AG09309 (cell line): ENCODE data around the gene FOXD4L1.
"Not testable (repeated sequence)": the region's sequence is repeated elsewhere in the genome, so short reads cannot be mapped to it uniquely, and the experiment has no call there.

Experiments
- DNase-seq: peaks from one replicate; pipeline ENCODE4 v3.0.0-alpha.2; 2010; ENCODE audit warnings: low read depth
- H3K4me3 ChIP-seq: 2 replicates; pipeline ENCODE4 v1.5.1; 2011; ENCODE audit warnings: mild to moderate bottlenecking, low read depth, low read length, moderate library complexity; ENCODE audit not compliant: control insufficient read depth

The FOXD4L1 gene

GRCh38 chr2:113498365-113498764 is at the start of gene FOXD4L1:
TSS of gene FOXD4L1 (plus strand) at chr2:113498665. CDS start at chr2:113499257, 592 bp downstream.
- not testable (repeated sequence) for H3K4me3 ChIP-seq, DNase-seq

DNA sequence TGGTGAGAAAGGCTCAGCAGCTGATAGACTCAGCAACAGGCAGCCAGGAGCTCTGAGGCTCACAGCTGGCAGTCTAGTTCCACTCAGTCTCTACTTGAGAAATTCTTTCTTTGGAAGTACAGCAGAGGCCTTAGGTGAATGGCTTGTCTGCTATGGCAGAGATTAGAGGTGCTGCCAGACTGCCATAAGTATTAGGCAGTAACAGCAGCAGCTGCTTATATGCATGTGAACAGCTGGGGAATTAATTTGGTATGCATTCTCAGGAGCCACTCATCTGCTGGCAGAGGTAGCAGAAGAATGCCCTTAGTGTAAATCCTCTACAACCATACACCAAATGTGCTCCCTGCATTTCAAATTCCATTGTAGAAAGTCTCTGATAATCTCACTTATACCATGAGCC is 32.7 kb upstream of the FOXD4L1 start:
- not testable (repeated sequence) for DNase-seq

DNA sequence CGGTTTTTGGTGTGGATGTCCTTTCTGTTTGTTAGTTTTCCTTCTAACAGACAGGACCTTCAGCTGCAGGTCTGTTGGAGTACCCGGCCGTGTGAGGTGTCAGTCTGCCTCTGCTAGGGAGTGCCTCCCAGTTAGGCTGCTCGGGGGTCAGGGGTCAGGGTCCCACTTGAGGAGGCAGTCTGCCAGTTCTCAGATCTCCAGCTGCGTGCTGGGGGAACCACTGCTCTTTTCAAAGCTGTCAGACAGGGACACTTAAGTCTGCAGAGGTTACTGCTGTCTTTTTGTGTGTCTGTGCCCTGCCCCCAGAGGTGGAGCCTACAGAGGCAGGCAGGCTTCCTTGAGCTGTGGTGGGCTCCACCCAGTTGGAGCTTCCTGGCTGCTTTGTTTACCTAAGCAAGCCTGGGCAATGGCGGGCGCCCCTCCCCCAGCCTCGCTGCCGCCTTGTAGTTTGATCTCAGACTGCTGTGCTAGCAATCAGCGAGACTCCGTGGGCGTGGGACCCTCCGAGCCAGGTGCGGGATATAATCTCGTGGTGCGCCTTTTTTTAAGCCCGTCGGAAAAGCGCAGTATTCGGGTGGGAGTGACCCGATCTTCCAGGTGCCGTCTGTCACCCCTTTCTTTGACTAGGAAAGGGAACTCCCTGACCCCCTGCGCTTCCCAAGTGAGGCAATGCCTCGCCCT is 21.6 kb upstream of the FOXD4L1 start:
- H3K4me3 ChIP-seq, DNase-seq: not testable (repeated sequence)

More for the DNA sequence above, 32.7 kb upstream of the FOXD4L1 start:
- not testable (repeated sequence) for H3K4me3 ChIP-seq

GRCh38 chr2:113496527-113496926 is 1.9 kb upstream of the FOXD4L1 start:
- not testable (repeated sequence) for H3K4me3 ChIP-seq, DNase-seq

DNA sequence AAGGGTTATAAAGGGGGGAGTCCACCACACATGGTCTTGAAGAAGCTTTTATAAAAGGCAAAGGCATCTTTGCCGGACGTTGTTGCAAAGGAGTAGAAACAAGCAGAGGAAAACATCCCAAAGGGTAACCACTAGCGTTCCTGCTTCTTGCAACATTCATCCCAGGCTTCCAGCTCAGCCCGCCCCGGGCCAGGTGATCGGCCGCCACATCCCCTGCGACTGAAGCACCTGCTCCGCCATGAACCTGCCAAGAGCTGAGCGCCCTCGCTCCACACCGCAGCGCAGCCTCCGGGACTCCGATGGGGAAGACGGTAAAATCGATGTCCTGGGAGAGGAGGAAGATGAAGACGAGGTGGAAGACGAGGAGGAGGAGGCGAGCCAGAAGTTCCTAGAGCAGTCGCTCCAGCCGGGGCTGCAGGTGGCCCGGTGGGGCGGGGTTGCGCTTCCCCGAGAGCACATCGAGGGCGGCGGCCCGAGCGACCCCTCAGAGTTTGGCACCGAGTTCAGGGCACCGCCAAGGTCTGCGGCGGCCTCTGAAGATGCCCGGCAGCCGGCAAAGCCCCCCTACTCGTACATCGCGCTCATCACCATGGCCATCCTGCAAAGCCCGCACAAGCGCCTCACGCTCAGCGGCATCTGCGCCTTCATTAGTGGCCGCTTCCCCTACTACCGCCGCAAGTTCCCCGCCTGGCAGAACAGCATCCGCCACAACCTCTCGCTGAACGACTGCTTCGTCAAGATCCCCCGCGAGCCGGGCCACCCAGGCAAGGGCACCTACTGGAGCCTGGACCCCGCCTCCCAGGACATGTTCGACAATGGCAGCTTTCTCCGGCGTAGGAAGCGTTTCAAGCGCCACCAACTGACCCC is 787 bp downstream of the FOXD4L1 start:
- not testable (repeated sequence) for DNase-seq, H3K4me3 ChIP-seq

DNA sequence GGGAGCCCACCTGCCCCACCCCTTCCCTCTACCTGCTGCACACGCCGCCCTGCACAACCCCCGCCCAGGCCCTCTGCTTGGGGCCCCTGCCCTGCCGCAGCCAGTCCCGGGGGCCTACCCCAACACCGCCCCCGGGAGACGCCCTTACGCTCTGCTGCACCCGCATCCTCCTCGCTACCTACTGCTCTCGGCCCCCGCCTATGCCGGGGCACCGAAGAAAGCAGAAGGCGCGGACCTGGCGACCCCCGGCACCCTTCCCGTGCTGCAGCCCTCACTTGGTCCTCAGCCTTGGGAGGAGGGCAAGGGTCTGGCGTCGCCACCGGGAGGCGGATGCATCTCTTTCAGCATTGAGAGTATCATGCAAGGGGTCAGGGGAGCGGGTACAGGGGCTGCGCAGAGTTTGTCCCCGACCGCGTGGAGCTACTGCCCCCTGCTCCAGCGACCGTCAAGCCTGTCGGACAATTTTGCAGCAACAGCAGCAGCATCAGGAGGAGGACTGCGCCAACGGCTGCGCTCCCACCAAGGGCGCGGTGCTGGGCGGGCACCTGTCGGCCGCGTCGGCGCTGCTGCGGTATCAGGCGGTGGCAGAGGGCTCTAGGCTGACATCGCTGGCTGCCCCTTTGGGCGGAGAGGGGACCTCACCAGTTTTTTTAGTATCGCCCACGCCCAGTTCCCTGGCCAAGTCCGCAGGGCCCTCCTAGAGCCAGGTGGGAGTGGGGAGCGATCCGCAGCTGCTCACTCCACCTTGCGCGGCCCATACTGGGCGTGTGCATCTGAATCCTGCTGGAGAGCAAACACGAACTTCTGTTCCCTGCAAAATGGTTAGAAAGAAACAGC is 1.6 kb downstream of the FOXD4L1 start:
- not testable (repeated sequence) for H3K4me3 ChIP-seq, DNase-seq

DNA sequence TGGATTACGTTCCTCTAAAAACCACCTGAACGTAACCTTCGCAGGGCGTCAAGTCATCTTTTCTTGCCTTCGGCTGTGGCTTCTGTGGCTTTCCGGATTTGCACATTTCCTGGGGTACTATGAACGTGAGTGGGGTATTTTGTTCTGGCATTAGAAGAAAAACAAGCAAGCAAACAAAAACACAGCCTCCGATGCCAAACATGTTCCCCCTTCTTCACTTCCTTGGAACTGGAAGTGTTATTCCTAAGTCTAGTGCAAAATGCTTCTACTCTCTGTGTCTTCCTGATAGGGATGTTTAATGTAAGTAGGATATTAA is 2.2 kb downstream of the FOXD4L1 start:
- not testable (repeated sequence) for H3K4me3 ChIP-seq, DNase-seq

- H3K4me3 ChIP-seq: peak overlapping the region; percentile 24
- DNase-seq: not testable (repeated sequence)
These were observed 4.0 kb downstream of the FOXD4L1 start for GRCh38 chr2:113502216-113503093.

DNA sequence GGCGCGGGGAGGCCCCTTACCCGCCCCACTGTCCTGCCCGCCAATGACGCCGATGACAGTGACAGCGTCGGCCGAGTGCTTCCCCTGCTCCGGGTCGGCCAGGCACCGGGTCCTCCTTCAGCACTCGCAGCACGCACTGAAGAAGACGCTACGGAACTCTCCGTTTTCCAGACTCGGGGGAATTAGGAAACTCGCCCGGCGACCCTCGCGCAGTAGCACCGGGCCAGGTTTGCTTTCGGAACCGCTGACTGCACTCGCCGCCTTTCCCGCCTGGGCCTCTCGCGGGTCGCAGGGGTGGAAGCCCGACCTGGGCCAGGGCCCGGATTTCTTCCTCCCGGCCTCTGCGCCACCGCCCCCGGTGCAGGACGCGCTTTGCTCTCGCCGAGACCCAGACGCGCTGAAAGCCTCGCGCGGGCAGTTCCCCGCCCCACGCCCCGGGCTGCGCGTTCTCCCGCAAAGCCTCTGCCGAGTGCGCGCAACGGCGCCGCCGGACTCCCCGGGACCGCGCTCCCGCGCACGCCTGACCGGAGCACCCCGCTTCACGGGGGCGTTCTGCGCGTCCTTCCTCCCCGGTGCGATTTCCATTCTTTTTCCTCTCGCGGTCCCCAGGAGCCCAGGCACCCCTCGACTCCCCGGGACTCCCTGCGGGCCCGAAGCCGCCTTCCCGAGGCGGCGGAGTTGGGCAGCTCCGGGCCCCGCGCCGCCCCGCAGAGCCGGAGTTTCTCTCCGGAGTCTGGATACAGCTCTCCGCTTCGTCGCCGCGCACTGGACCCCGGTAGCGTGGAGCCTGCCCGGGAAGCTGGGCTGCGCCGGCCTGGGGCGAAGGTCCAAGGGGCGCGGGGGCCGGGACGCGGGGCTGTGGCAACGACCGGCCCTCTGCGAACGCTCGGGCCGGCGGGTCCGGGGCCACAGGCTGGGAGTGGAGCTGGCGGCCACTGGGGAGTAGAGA is 4.9 kb downstream of the FOXD4L1 start:
- peak overlapping the region; percentile 24 for H3K4me3 ChIP-seq
- not testable (repeated sequence) for DNase-seq

DNA sequence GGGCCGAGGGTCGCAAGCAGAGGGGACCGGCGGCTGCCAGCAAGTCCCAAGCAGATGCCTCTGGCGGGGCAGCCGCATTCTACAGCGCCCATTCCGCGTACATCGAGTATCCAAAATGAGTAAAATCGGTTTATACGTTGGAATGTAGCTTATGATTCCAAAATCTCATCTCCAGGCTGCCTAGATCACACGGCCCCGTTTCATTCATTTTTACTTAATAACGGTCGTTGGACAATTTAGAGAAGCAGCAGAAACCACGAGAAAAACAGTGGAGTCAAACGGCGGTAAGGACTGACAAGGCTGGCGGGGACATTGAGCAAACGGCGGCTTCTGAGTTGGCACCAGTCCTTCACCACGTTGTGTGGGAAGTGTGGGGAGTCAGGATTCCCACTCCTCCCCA is 5.6 kb downstream of the FOXD4L1 start:
- not testable (repeated sequence) for H3K4me3 ChIP-seq, DNase-seq

DNA sequence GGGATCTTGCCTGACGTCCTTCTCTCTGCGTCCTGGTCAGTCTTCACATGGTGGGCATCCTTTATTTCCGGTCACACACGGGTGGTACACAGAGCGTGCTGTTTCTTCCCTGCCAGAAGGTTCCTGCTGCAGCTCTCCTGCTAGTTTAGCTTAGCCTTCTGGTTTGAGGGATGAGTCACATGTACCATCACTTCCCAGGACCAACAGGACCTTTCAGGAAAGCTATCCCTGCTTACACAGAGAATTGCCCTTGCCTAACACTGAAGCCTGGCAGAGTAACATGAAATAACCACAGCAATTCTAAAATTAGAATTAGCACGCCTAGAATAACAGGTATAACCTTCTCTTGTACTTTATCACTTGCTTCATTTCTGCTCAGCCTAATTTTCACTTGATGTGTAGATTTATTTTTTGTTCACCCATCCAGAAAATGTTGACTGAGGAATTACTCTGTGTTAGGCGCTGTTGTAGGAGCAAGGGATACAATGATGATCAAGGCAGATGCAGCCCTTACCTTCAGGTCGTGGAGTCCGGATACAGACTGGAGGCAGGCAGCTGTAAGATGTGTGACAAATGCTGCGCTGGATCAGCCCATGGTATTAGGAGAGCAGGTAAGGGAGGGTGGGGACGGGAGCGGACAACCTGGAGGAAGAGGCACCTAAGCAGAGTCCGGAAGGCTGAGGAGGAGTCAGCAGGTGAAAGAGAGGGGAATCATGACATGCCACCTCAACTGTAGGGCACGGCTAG is 9.1 kb downstream of the FOXD4L1 start:
- not testable (repeated sequence) for DNase-seq, H3K4me3 ChIP-seq

DNA sequence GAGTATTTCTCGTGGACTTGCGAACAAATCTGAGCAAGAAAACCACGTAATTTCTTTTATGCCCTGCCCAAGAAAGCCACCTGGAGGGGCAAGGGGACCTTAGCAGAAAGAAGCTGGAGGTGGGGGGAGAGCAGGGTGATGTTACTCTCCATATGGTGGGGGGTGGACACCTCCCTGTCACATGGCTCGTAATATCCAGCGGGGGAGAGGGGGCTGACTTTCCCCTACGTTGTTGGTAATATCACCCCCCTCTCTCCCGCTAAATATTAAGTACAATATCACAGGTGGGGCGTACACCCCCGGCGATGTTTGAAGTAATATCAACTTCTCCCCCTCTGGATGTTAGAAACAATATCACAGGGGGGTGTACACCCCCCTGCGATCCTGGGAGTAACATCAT is 9.7 kb downstream of the FOXD4L1 start:
- not testable (repeated sequence) for H3K4me3 ChIP-seq, DNase-seq

DNA sequence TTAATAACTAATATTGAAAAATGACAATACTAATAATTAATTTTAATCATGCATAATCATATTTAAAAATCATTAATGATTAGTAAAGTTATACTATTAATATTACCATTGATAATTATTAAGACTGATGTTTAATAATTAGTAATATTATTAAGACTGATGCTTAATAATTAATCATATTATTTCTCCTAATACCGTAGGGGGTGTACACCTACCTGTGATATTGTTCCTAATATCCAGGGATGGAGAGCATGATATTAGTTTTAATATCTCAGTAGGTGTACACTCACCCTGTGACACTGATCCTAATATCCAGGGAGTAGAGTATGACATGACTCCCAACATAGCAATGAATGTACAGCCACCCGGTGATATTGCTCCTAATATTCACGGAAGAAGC is 12.4 kb downstream of the FOXD4L1 start:
- not testable (repeated sequence) for H3K4me3 ChIP-seq, DNase-seq

- not testable (repeated sequence) for DNase-seq, H3K4me3 ChIP-seq
These were observed 13.4 kb downstream of the FOXD4L1 start for GRCh38 chr2:113511859-113512258.

DNA sequence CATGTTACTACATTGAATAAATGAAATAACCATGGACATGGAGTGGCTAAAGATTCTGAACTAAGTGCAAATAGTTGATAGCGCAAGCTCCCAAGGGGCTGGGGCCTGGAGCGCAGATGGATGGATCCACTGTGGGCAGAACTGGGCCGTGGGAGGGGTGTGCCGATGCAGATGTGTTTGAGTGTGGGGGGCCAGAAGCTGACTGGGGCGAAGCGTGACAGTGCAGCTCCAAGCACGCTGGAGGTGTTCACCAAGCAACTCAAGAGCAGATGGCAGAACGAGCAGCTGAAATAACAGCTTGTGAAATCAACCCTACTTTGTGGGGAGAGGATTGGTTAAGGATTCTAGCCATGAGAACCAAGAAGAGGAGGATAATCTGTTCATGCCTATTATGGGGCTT is 17.0 kb downstream of the FOXD4L1 start:
- DNase-seq, H3K4me3 ChIP-seq: not testable (repeated sequence)

- not testable (repeated sequence) for DNase-seq, H3K4me3 ChIP-seq
These were observed 17.5 kb downstream of the FOXD4L1 start for GRCh38 chr2:113515995-113516394.
